LNCAP (cell line): Measurements from ENCODE around the gene CRISP2.

ENCODE experiments used
- CTCF ChIP-seq: fragments of 450-650 bp; IDR thresholded peaks from 2 replicates; pipeline ENCODE4 v1.5.1; 2017; ENCODE audit warnings: mild to moderate bottlenecking

CRISP2 gene

GRCh38 chr6:49713346-49713745, at the start of gene CRISP2:
TSS of gene CRISP2 (minus strand) at chr6:49713543. CDS start at chr6:49709196, 4,347 bp downstream.
- TF ChIP-seq CTCF = no peak

GRCh38 chr6:49744259-49744658, 30.9 kb upstream of the CRISP2 start, which contains the start of gene CRISP3:
TSS of gene CRISP3 (minus strand) at chr6:49744388. CDS start at chr6:49744367, 21 bp downstream.
- TF ChIP-seq CTCF = no peak

GRCh38 chr6:49743429-49743828, 30.1 kb upstream of the CRISP2 start:
- TF ChIP-seq CTCF = no peak

GRCh38 chr6:49739423-49739822, 26.1 kb upstream of the CRISP2 start:
- TF ChIP-seq CTCF = no peak

- TF ChIP-seq CTCF = no peak
These were observed 22.7 kb upstream of the CRISP2 start for GRCh38 chr6:49736017-49736508.

GRCh38 chr6:49733680-49734079, 20.3 kb upstream of the CRISP2 start:
- no peak for TF ChIP-seq CTCF

- TF ChIP-seq CTCF = no peak
These were observed 19.4 kb upstream of the CRISP2 start for GRCh38 chr6:49732781-49733180.

GRCh38 chr6:49730251-49730650, 16.9 kb upstream of the CRISP2 start:
- no peak for TF ChIP-seq CTCF
